Effector memory CD4-positive, alpha-beta T cell (primary cell): Measurements from ENCODE around the gene JCAD.

Experiments used
- DNase-seq, 3 donors: peaks; one replicate each; pipeline ENCODE4 v3.0.0-alpha.2; 2020
- H3K27ac ChIP-seq: 2 replicates; pipeline ENCODE4 v1.7.0; 2013; ENCODE audit warnings: mild to moderate bottlenecking, low read length, moderate library complexity; ENCODE audit not compliant: insufficient read depth, poor library complexity, severe bottlenecking
- H3K27me3 ChIP-seq: replicated peaks from 2 replicates; pipeline ENCODE4 v1.7.0; 2013; ENCODE audit warnings: mild to moderate bottlenecking, low read length; ENCODE audit not compliant: insufficient read depth, control insufficient read depth, poor library complexity, severe bottlenecking
- H3K36me3 ChIP-seq: 2 replicates; pipeline ENCODE4 v1.7.0; 2013; ENCODE audit warnings: mild to moderate bottlenecking, low read length, moderate library complexity; ENCODE audit not compliant: control insufficient read depth, insufficient read depth
- H3K4me1 ChIP-seq: 2 replicates; pipeline ENCODE4 v1.7.0; 2013; ENCODE audit warnings: low read length, mild to moderate bottlenecking; ENCODE audit not compliant: control insufficient read depth, insufficient read depth, poor library complexity, severe bottlenecking
- H3K4me3 ChIP-seq: 2 replicates; pipeline ENCODE4 v1.7.0; 2013; ENCODE audit warnings: low read length, low read depth, mild to moderate bottlenecking; ENCODE audit not compliant: insufficient read depth, poor library complexity, severe bottlenecking
- H3K9me3 ChIP-seq: 2 replicates; pipeline ENCODE4 v1.7.0; 2013; ENCODE audit warnings: mild to moderate bottlenecking, low read length, moderate library complexity; ENCODE audit not compliant: control insufficient read depth

Gene JCAD

GRCh38 chr10:30047924-30048531 lies 11.4 kb downstream of the JCAD start:
- Histone ChIP-seq H3K27me3 (peaks cover 12% of the 10 kb centered on the region), H3K4me1 (peaks cover 12% of the 10 kb centered on the region), H3K9me3 (no peaks in the 10 kb centered on the region), H3K36me3 (no peaks in the 10 kb centered on the region), H3K4me3 (no peak overlapping the region), H3K27ac (no peak overlapping the region)
- DNase-seq, result no peak

GRCh38 chr10:30047430-30047829 lies 12.0 kb downstream of the JCAD start:
- Histone ChIP-seq H3K4me3 (no peak overlapping the region), H3K27ac (no peak overlapping the region), H3K4me1 (peaks cover 12% of the 10 kb centered on the region), H3K36me3 (no peaks in the 10 kb centered on the region), H3K27me3 (peaks cover 11% of the 10 kb centered on the region), H3K9me3 (no peaks in the 10 kb centered on the region)
- no peak for DNase-seq

- H3K4me3 ChIP-seq, result no peak overlapping the region
- H3K27me3 ChIP-seq, result peaks cover 11% of the 10 kb centered on the region
- DNase-seq, result no peak
- H3K4me1 ChIP-seq, result peaks cover 12% of the 10 kb centered on the region
- no peak overlapping the region for H3K27ac ChIP-seq
- no peaks in the 10 kb centered on the region for H3K36me3 ChIP-seq
- H3K9me3 ChIP-seq, result no peaks in the 10 kb centered on the region
These were observed 12.9 kb downstream of the JCAD start for GRCh38 chr10:30046476-30046875.

- Histone ChIP-seq H3K27ac (no peak overlapping the region), H3K9me3 (no peaks in the 10 kb centered on the region), H3K36me3 (no peaks in the 10 kb centered on the region), H3K27me3 (peaks cover 11% of the 10 kb centered on the region), H3K4me3 (no peak overlapping the region), H3K4me1 (peaks cover 12% of the 10 kb centered on the region)
- DNase-seq, result no peak
These were observed 13.4 kb downstream of the JCAD start for GRCh38 chr10:30045961-30046360.

- no peak overlapping the region for H3K27ac ChIP-seq
- H3K4me1 ChIP-seq, result peaks cover 4% of the 10 kb centered on the region
- no peaks in the 10 kb centered on the region for H3K9me3 ChIP-seq
- H3K27me3 ChIP-seq, result no peaks in the 10 kb centered on the region
- H3K4me3 ChIP-seq, result no peak overlapping the region
- H3K36me3 ChIP-seq, result no peaks in the 10 kb centered on the region
- no peak for DNase-seq
These were observed 15.7 kb downstream of the JCAD start for GRCh38 chr10:30043476-30044270.

- Histone ChIP-seq H3K36me3 (no peaks in the 10 kb centered on the region), H3K4me1 (no peaks in the 10 kb centered on the region), H3K27ac (no peak overlapping the region), H3K4me3 (no peak overlapping the region), H3K9me3 (no peaks in the 10 kb centered on the region), H3K27me3 (no peaks in the 10 kb centered on the region)
- DNase-seq, result no peak
These were observed 16.6 kb downstream of the JCAD start for GRCh38 chr10:30042820-30043219.

GRCh38 chr10:30041196-30042105 lies 17.9 kb downstream of the JCAD start:
- no peaks in the 10 kb centered on the region for H3K9me3 ChIP-seq
- H3K27ac ChIP-seq, result no peak overlapping the region
- H3K4me1 ChIP-seq, result no peaks in the 10 kb centered on the region
- peaks cover 3% of the 10 kb centered on the region for H3K27me3 ChIP-seq
- H3K36me3 ChIP-seq, result no peaks in the 10 kb centered on the region
- no peak overlapping the region for H3K4me3 ChIP-seq
- DNase-seq, result no peak

- no peaks in the 10 kb centered on the region for H3K4me1 ChIP-seq
- H3K4me3 ChIP-seq, result no peak overlapping the region
- DNase-seq, result no peak
These were observed 18.8 kb downstream of the JCAD start for GRCh38 chr10:30040597-30040996.

GRCh38 chr10:30039988-30040387 lies 19.4 kb downstream of the JCAD start:
- Histone ChIP-seq H3K9me3 (no peaks in the 10 kb centered on the region), H3K27ac (no peak overlapping the region), H3K27me3 (peaks cover 8% of the 10 kb centered on the region), H3K4me1 (no peaks in the 10 kb centered on the region), H3K4me3 (no peak overlapping the region), H3K36me3 (no peaks in the 10 kb centered on the region)
- no peak for DNase-seq

More at GRCh38 chr10:30040597-30040996, 18.8 kb downstream of the JCAD start:
- H3K36me3 ChIP-seq, result no peaks in the 10 kb centered on the region
- H3K27me3 ChIP-seq, result peaks cover 8% of the 10 kb centered on the region
- no peaks in the 10 kb centered on the region for H3K9me3 ChIP-seq
- H3K27ac ChIP-seq, result no peak overlapping the region
